Measurements from ENCODE around the gene PACRG.

- no peak for TF ChIP-seq CTCF (IDR thresholded peaks at IDR 0.05)
- no peak for TF ChIP-seq POLR2A (IDR thresholded peaks at IDR 0.05)
Measured at GRCh38 chr6:162773996-162774395, 46.2 kb downstream of the PACRG start.

Data from testis (tissue), 2 donors.